GM12878 (cell line): Measurements from ENCODE around the gene LRRC3B.

Experiments
- TF ChIP-seq, protein P1 (sequence below): IDR thresholded peaks from 2 replicates; pipeline ENCODE4 v1.6.1; 2011; ENCODE audit warnings: low read depth, low read length, improper control_type of control experiment, borderline replicate concordance
- TF ChIP-seq, protein P2 (sequence below), 3 experiments: IDR thresholded peaks in 2 of 3; conservative IDR thresholded peaks in 1 of 3; 2 replicates each; pipeline ENCODE4 v1.5.1; 2011; ENCODE audit warnings: low read depth in 3 of 3, low read length in 3 of 3, mild to moderate bottlenecking in 3 of 3, control low read depth in 2 of 3, moderate library complexity in 2 of 3, inconsistent platforms in 1 of 3, mixed read lengths in 1 of 3; ENCODE audit not compliant: control insufficient read depth in 2 of 3, insufficient read depth in 1 of 3; ENCODE audit errors: extremely low read depth in 1 of 3
- TF ChIP-seq, protein P3 (sequence below): IDR thresholded peaks from 2 replicates; pipeline ENCODE4 v1.6.1; 2012; ENCODE audit warnings: low read depth, low read length, improper control_type of control experiment

DNA sequence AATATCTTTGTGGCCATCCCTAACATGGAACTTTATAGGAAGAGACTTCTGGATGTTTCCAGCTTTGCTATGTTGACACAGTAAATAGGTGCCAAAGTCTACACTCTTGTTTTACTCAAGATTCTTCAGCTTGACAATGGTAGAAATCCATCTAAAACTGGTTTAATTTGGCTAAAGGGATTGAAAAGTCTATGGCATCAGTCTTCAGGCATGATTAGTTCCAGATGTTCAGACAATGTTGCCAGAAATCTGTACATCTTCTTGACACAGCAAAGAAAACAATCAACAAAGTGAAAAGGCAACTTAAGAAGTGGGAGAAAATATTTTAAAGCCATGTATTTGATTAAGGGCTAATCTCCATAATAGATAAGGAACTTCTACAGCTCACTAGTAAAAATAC lies 130.5 kb downstream of the LRRC3B start:
- TF ChIP-seq, protein P1, sequence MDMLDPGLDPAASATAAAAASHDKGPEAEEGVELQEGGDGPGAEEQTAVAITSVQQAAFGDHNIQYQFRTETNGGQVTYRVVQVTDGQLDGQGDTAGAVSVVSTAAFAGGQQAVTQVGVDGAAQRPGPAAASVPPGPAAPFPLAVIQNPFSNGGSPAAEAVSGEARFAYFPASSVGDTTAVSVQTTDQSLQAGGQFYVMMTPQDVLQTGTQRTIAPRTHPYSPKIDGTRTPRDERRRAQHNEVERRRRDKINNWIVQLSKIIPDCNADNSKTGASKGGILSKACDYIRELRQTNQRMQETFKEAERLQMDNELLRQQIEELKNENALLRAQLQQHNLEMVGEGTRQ: no peak
- TF ChIP-seq, protein P2, sequence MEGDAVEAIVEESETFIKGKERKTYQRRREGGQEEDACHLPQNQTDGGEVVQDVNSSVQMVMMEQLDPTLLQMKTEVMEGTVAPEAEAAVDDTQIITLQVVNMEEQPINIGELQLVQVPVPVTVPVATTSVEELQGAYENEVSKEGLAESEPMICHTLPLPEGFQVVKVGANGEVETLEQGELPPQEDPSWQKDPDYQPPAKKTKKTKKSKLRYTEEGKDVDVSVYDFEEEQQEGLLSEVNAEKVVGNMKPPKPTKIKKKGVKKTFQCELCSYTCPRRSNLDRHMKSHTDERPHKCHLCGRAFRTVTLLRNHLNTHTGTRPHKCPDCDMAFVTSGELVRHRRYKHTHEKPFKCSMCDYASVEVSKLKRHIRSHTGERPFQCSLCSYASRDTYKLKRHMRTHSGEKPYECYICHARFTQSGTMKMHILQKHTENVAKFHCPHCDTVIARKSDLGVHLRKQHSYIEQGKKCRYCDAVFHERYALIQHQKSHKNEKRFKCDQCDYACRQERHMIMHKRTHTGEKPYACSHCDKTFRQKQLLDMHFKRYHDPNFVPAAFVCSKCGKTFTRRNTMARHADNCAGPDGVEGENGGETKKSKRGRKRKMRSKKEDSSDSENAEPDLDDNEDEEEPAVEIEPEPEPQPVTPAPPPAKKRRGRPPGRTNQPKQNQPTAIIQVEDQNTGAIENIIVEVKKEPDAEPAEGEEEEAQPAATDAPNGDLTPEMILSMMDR (IDR thresholded peaks at IDR 0.05 in 2 of 3, conservative IDR thresholded peaks at IDR 0.05 in 1 of 3; ENCODE audit: control insufficient read depth in 2 of 3, extremely low read depth in 1 of 3, insufficient read depth in 1 of 3, low read depth in 3 of 3, low read length in 3 of 3): no peak
- TF ChIP-seq, protein P3, sequence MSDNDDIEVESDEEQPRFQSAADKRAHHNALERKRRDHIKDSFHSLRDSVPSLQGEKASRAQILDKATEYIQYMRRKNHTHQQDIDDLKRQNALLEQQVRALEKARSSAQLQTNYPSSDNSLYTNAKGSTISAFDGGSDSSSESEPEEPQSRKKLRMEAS: no peak
